ENCODE data around the gene DHCR7. TPM values are rescaled to one million over a fixed set of nuclear protein-coding genes. Genes with fewer than 3 reads are reported as not detected.

DHCR7 gene
- total and polyA plus RNA-seq, 7 donors, result 4.9 to 15.1 (median 8.4) TPM

- Histone ChIP-seq H3K36me3 (ENCODE audit: insufficient read depth in 1 of 2, low read depth in 1 of 2) (peaks cover 0 to 77% of the 10 kb centered on the region in 2 donors), H3K4me1 (no peaks in the 10 kb centered on the region), H3K9me3 (no peaks in the 10 kb centered on the region), H3K27me3 (ENCODE audit: insufficient read depth in 3 of 3, low read length in 2 of 3) (no peaks in the 10 kb centered on the region), H3K4me3 (no peak overlapping the region), H3K27ac (no peak overlapping the region)
- intact Hi-C loops (cut with DNase I), result no loop called here
- DNase-seq (no peak), ATAC-seq (no peak)
- 87 to 91% (median 89%) methylated on average over 9 of the region's 9 CpGs for WGBS, 3 donors
- TF ChIP-seq CTCF (IDR thresholded peaks at IDR 0.05), result no peak
Observed at GRCh38 chr11:71461696-71462095, 13.5 kb upstream of the DHCR7 start.

GRCh38 chr11:71459767-71460320, 11.7 kb upstream of the DHCR7 start:
- ATAC-seq (no peak), DNase-seq (peak in 1 of 2 donors; percentile 22)
- Histone ChIP-seq H3K27me3 (ENCODE audit: insufficient read depth in 3 of 3, low read length in 2 of 3) (no peaks in the 10 kb centered on the region), H3K27ac (no peak overlapping the region), H3K9me3 (no peaks in the 10 kb centered on the region), H3K4me1 (no peaks in the 10 kb centered on the region), H3K4me3 (no peak overlapping the region), H3K36me3 (ENCODE audit: insufficient read depth in 1 of 2, low read depth in 1 of 2) (peaks cover 3 to 89% of the 10 kb centered on the region in 2 donors)
- TF ChIP-seq CTCF (IDR thresholded peaks at IDR 0.05), result no peak
- WGBS, 3 donors, result 65 to 78% (median 72%) methylated on average over 11 of the region's 11 CpGs
- intact Hi-C loops (cut with DNase I), result loop anchor here in 1 of 2 donors (10.0 kb wide), 1 partner anchor 1185 kb away; the partner anchor contains the start of gene PPFIA1

GRCh38 chr11:71459076-71459766, 11.0 kb upstream of the DHCR7 start:
- intact Hi-C loops (cut with DNase I), result loop anchor here in 1 of 2 donors (10.0 kb wide), 1 partner anchor 1184 kb away; the partner anchor contains the start of gene PPFIA1
- Histone ChIP-seq H3K4me3 (no peak overlapping the region), H3K27ac (no peak overlapping the region), H3K36me3 (ENCODE audit: insufficient read depth in 1 of 2, low read depth in 1 of 2) (peaks cover 3 to 88% of the 10 kb centered on the region in 2 donors), H3K27me3 (ENCODE audit: insufficient read depth in 3 of 3, low read length in 2 of 3) (no peaks in the 10 kb centered on the region), H3K4me1 (no peaks in the 10 kb centered on the region), H3K9me3 (no peaks in the 10 kb centered on the region)
- peak in 1 of 4 donors; percentile 27 for ATAC-seq
- peak in 1 of 2 donors; percentile 21 for DNase-seq
- 86 to 89% (median 88%) methylated on average over 23 of the region's 23 CpGs for WGBS, 3 donors
- no peak for TF ChIP-seq CTCF (IDR thresholded peaks at IDR 0.05)

- DNase-seq (peak in 1 of 2 donors; percentile 26), ATAC-seq (no peak)
- Histone ChIP-seq H3K4me3 (no peak overlapping the region), H3K27me3 (ENCODE audit: insufficient read depth in 3 of 3, low read length in 2 of 3) (no peaks in the 10 kb centered on the region), H3K27ac (no peak overlapping the region), H3K9me3 (no peaks in the 10 kb centered on the region), H3K4me1 (peaks cover 7% of the 10 kb centered on the region), H3K36me3 (ENCODE audit: insufficient read depth in 1 of 2, low read depth in 1 of 2) (peaks cover 3 to 80% of the 10 kb centered on the region in 2 donors)
- 93 to 96% (median 93%) methylated on average over 26 of the region's 26 CpGs for WGBS, 3 donors
- intact Hi-C loops (cut with DNase I), result loop anchor here in 1 of 2 donors (10.0 kb wide), 1 partner anchor 1184 kb away; the partner anchor contains the start of gene PPFIA1
- no peak for TF ChIP-seq CTCF (IDR thresholded peaks at IDR 0.05)
Observed at GRCh38 chr11:71458146-71459070, 10.2 kb upstream of the DHCR7 start.

Data from psoas muscle (tissue), 8 donors.